GM19372 (cell line): ENCODE measurements around the gene ZNF749.
A peak's percentile ranks its signal among the peaks of the same experiment; 100 is the strongest.

Source experiments
- ATAC-seq: cut with Tn5 transposase; IDR thresholded peaks from one replicate; pipeline ENCODE4 v1.9.1; 2021; ENCODE audit warnings: mild to moderate bottlenecking, low read depth, moderate library complexity; ENCODE audit not compliant: unreplicated experiment

Gene ZNF749

GRCh38 chr19:57435062-57435978, at the start of gene ZNF749:
TSS of gene ZNF749 (plus strand) at chr19:57435325. CDS start at chr19:57435579, 254 bp downstream.
- peak; percentile 97 for ATAC-seq

GRCh38 chr19:57389194-57389729, 45.9 kb upstream of the ZNF749 start:
- no peak for ATAC-seq

- ATAC-seq: peak; percentile 97
Observed at GRCh38 chr19:57389730-57390598, 45.2 kb upstream of the ZNF749 start, which contains the start of gene ZNF548. TSS of gene ZNF548 (plus strand) at chr19:57389854. CDS start at chr19:57390100, 246 bp downstream.

GRCh38 chr19:57395710-57396109, 39.4 kb upstream of the ZNF749 start:
- no peak for ATAC-seq

GRCh38 chr19:57398868-57399267, 36.3 kb upstream of the ZNF749 start:
- ATAC-seq: no peak

- no peak for ATAC-seq
Observed at GRCh38 chr19:57403737-57404563, 31.2 kb upstream of the ZNF749 start.

GRCh38 chr19:57406516-57407123, 28.5 kb upstream of the ZNF749 start:
- ATAC-seq: no peak

GRCh38 chr19:57410877-57411671, 24.1 kb upstream of the ZNF749 start, which contains the start of gene ZNF17:
TSS of gene ZNF17 (plus strand) at chr19:57411161. CDS start at chr19:57413616, 2,455 bp downstream.
- ATAC-seq: peak; percentile 99

GRCh38 chr19:57419439-57419838, 15.7 kb upstream of the ZNF749 start:
- ATAC-seq: no peak

- no peak for ATAC-seq
Observed at GRCh38 chr19:57421037-57421436, 14.1 kb upstream of the ZNF749 start.

GRCh38 chr19:57434386-57435061, 601 bp upstream of the ZNF749 start:
- ATAC-seq: peak; percentile 13

- no peak for ATAC-seq
Observed at GRCh38 chr19:57436417-57436816, 1.3 kb downstream of the ZNF749 start.

GRCh38 chr19:57437931-57438330, 2.8 kb downstream of the ZNF749 start:
- no peak for ATAC-seq

- ATAC-seq: no peak
Observed at GRCh38 chr19:57438925-57439324, 3.8 kb downstream of the ZNF749 start.

- no peak for ATAC-seq
Observed at GRCh38 chr19:57441979-57442752, 7.0 kb downstream of the ZNF749 start.

- ATAC-seq: no peak
Observed at GRCh38 chr19:57443121-57443696, 8.1 kb downstream of the ZNF749 start.

- no peak for ATAC-seq
Observed at GRCh38 chr19:57452307-57452706, 17.2 kb downstream of the ZNF749 start.
